Activated CD4-positive, CD25-positive, alpha-beta regulatory T cell treated with anti-CD3 and anti-CD28 coated beads, Interleukin-2, amount 50 U/mL, for 16 hours (primary cell): ENCODE data around the gene GMPR2.
"Not testable (repeated sequence)": the region's sequence is repeated elsewhere in the genome, so short reads cannot be mapped to it uniquely, and the experiment has no call there.

Experiments used
- DNase-seq: peaks from one replicate; pipeline ENCODE4 v3.0.0-alpha.2; 2020; ENCODE audit warnings: low read depth, low spot score

GMPR2 gene

GRCh38 chr14:24202538-24202937 is 30.2 kb upstream of the GMPR2 start:
- DNase-seq = not testable (repeated sequence)

- DNase-seq = not testable (repeated sequence)
Observed at GRCh38 chr14:24203249-24203886, 29.4 kb upstream of the GMPR2 start.

- DNase-seq = no peak
Observed at GRCh38 chr14:24204163-24205146, 28.3 kb upstream of the GMPR2 start.

- no peak for DNase-seq
Observed at GRCh38 chr14:24206260-24207103, 26.2 kb upstream of the GMPR2 start.

- DNase-seq = no peak
Observed at GRCh38 chr14:24207104-24207551, 25.6 kb upstream of the GMPR2 start.

DNA sequence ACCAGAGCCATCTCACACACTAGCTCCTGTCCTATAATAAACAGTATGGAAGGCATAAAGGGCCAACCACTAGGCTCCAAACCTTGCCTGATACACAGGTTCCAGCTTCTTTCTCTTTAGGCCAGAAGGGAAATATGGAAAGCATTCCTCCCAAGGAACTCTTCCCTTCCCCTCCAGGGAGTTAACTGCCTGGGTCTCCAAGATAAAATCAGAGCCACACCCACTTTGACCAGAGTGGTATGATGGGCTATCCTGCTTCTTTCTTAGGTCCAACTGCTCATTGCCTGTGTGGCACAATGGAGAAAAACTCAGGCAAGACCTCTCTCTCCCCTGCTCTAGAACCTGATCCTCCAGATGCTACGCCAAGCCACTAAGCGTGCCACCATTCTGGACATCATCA is 25.1 kb upstream of the GMPR2 start:
- no peak for DNase-seq

- DNase-seq = no peak
Observed at GRCh38 chr14:24211311-24211710, 21.4 kb upstream of the GMPR2 start.

DNA sequence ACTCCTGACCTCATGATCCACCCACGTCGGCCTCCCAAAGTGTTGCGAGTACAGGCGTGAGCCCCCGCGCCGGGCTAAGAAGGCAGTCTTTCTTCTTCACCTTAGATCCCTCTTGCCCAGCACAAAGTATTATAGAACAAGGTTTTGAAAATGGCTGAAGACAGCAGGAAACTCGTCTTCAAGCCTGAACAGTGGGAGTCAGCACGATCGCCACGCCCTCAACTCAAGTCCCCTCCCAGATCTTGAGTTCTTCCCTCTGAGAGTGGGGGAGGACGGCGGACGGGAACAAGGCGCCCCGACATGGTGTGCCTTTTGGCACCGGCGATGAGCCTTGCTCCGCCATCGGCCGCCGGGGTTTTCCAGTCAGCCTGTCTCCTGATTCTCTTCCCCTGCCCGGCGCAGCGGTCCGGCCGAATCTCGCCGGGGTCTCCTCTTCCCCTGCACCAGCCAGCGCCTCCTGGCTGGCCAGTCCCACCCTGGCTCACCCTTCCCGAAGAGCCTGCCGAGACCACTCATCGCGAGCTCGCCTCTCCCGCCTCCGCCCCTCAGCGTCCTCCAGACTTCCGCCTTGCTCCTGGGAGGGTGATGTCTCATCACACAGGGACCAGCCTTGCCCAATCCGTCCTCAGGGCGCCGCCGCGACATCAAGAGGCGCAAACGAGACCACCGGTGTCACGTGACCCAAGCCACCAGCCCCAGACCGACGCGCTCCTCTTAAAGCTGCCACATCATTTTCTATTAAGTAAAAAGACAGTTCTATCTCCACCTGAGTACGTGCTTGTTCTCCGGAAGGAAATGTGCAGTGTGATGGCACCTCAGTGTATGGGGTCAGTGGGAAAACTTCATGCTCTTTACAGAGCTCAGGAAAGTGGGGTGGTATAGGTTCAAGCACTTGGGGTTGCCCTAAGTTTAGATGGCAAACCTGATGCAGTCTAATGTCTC is 19.5 kb upstream of the GMPR2 start, which contains the start of gene CHMP4A:
Gene CHMP4A (minus strand): TSS at position 565 of the 942 bp plus-strand sequence. CDS start 49 bp downstream, at position 516.
- DNase-seq = peak; percentile 93

DNA sequence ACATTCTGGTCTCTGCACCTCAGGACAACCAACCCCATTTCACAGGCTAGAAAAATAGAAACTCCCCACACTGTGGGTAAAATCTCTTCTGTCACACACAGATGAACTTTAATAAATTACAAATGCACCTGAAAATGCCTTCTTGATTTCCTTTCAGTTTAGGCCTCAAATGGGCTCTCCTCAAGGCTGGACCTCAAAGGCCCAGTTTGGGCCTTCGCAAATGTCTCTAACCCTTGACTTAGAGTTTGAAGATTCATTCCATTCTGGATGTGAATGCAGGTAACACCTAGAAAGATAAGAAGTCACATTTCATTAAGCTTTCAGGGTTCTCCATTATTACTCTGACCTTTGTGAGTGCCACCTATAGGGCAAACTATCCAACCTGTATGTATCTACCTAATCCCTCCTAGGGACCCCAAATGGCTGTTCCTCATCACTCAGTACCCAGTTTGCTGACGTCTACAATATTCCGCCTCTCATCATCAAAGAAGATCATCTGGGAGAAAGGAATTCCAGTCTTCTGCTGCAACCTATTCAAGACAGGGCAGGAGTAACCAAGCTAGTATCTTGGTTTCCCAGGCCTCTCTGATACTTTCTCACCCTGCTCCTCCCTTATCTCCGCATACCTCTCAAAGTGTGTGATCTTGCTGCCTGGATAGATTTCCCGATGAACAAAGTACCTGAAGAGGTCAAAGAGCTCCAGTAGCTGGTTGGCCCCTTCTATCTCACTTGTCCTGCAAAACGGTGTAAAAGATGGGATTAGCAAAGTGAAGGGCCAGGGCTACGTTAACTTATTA is 18.7 kb upstream of the GMPR2 start:
- no peak for DNase-seq

DNA sequence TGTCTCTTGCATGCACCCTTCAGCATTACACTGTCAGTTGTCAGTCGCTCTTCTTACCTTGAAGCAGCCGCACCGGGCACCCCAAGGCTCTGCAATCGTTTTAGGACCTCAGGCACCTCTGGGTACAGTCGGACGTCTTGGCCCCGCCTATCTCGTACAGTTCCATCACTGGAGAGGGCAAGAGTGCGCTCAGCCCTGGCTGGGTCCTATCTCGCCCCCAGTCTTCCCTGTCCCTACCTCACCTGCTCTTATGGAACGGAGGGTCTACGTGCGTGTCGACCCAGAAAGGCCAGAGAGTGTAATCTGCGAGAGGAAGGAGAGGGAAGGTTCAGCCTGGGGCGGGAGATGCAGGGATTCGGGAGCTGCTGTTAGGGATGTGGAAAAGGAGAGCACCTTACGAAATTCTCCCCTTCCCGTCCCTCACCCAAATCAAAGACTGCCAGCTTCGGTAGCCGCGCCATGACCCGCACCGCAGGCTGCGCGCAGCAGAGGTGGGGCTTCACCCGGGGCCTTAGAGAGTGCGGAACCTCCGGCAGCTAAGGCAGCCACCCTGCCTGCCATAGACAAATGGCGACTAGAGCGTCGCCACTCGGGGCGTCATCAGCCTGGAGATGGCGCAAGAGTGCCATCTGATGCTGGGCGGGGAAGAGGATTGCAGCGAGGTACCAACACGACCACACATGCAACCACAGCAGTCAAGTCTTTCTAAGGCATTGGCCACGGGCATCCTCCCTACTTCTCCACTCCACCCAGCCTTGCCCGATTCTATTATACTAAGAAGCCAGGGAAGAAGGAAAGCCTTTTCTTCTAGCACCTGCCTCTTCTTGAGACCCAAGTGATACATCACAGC is 17.0 kb upstream of the GMPR2 start, which contains the start of gene MDP1:
Gene MDP1 (minus strand): TSS at position 572 of the 850 bp plus-strand sequence. CDS start 111 bp downstream, at position 461.
- peak; percentile 75 for DNase-seq

- no peak for DNase-seq
Observed at GRCh38 chr14:24216345-24216699, 16.4 kb upstream of the GMPR2 start.

DNA sequence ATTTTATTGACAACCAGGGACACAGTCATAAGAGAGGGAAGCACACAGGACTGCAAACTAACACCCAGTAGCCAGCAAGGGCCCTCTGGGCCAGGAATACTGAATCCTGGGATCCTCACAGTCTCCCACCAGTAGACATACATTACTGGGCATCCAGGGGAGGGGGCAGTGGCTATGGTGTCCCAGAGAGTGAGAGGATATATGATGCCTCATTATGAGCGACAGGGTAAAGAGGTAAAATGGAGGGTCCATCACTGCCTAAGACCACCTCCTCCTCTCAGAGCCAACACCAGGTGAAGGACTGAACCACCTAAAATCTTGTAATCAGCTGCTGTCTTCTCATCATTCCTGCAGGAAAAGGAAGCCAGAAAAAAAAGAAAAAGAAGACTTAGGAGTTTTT is 15.9 kb upstream of the GMPR2 start:
- not testable (repeated sequence) for DNase-seq

DNA sequence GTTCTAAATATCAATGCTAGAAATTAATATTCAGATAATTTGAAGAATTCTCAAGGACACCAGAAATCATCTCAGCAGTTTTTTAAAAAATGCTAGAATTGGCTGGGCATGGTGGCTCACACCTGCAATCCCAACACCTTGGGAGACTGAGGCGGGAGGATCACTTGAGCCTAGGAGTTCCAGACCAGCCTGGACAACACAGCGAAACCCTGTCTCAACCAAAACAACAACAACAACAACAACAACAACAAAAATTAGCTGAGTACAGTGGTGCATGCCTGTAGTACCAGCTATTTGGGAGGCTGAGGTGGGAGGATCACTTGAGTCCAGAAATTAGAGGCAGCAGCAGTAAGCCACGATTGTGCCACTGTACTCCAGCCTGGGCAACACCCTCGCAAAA is 13.6 kb upstream of the GMPR2 start:
- DNase-seq = no peak

GRCh38 chr14:24219521-24219920 is 13.2 kb upstream of the GMPR2 start:
- no peak for DNase-seq

DNA sequence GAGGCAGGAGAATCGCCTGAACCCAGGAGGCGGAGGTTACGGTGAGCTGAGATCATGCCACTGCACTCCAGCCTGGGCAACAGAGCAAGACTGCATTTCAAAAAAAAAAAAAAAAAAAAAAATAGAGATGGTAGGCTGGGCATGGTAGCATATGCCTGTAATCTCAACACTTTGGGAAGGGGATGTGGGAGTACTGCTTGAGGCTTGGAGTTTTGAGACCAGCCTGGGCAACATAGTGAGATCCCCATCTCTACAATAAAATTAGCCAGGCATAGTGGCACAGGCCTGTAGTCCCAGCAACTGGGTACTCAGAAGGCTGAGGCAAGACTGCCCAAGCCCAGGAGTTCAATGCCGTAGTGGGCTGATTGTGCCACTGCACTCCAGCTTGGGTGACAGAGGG is 9.7 kb upstream of the GMPR2 start:
- DNase-seq = not testable (repeated sequence)

DNA sequence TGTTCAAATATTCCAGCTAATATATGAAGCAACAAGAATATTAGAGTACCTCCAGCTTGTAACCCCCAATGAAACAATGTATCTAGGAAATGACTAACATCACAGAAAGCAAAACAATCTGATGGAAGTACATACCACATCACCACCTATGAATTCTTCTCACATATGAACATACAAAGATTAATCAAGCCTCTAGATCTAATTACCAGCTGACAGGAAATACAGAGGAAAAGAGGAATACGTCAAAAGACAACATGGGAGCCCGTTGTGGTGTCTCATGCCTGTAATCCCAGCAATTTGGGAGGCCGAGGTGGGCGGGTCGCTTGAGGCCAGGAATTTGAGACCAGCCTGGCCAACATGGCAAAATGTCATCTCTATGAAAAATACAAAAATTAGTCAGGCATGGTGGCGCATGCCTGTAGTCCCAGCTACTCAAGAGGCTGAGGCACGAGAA is 8.1 kb upstream of the GMPR2 start:
- DNase-seq = no peak

- DNase-seq = no peak
Observed at GRCh38 chr14:24226473-24226872, 6.3 kb upstream of the GMPR2 start.

DNA sequence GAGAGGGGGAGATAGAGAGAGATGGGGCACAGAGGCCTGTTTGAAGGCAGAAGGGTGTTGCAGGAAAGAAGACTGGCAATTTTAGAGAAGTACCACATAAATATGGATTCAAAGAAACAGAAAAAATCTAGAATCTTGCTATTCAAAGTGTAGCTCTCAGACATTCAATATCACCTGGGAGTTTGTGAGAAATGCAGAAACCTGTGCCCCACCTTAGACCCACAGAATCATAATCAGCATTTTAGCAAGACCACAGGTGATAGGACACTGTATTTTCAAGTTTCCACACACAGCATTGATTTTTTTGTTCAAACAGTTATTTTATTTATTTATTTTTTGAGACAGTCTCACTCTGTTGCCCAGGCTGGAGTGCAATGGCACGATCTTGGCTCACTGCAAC is 3.8 kb upstream of the GMPR2 start:
- DNase-seq = no peak
